Keratinocyte (primary cell): ENCODE results near the gene SLC12A1. TPM values are rescaled to one million over a fixed set of nuclear protein-coding genes. Genes with fewer than 3 reads are reported as not detected.

Experiments
- DNase-seq: peaks from one replicate; pipeline ENCODE4 v3.0.0-alpha.2; 2011; ENCODE audit warnings: low read depth, missing footprints, low spot score
- FAIRE-seq: peaks from 2 replicates; lab custom pipeline; 2011; peaks lifted over from hg19 to GRCh38; lab: Jason Lieb, UNC
- H2AFZ ChIP-seq: 2 replicates; pipeline ENCODE4 v1.6.0; 2012; ENCODE audit warnings: low read length, control low read depth, inconsistent platforms; ENCODE audit not compliant: control insufficient read depth
- H3K27ac ChIP-seq: 2 replicates; pipeline ENCODE4 v1.5.1; 2011; ENCODE audit warnings: low read length; ENCODE audit not compliant: control insufficient read depth, insufficient read depth
- H3K27me3 ChIP-seq: 3 replicates; pipeline ENCODE4 v1.6.0; 2011; ENCODE audit warnings: low read length; ENCODE audit not compliant: control insufficient read depth, insufficient read depth; ENCODE audit errors: extremely low read depth
- H3K36me3 ChIP-seq, 2 experiments: 2 replicates in 1 of 2; 3 replicates in 1 of 2; pipeline ENCODE4 v1.5.1; 2011; ENCODE audit warnings: low read length in 2 of 2, mild to moderate bottlenecking in 1 of 2; ENCODE audit not compliant: control insufficient read depth in 2 of 2, insufficient read depth in 2 of 2; ENCODE audit errors: extremely low read depth in 1 of 2
- H3K4me1 ChIP-seq: 3 replicates; pipeline ENCODE4 v1.5.1; 2011; ENCODE audit warnings: low read length; ENCODE audit not compliant: control insufficient read depth, insufficient read depth; ENCODE audit errors: extremely low read depth
- H3K4me2 ChIP-seq: 3 replicates; pipeline ENCODE4 v1.6.0; 2011; ENCODE audit warnings: low read depth, low read length; ENCODE audit not compliant: control insufficient read depth, insufficient read depth; ENCODE audit errors: extremely low read depth
- H3K4me3 ChIP-seq, 3 experiments: fragments of 200-600 bp in 1 of 3; sonication (generic) in 1 of 3; 2 replicates in 2 of 3; 3 replicates in 1 of 3; pipeline ENCODE4 v1.5.1; 2011 to 2016; ENCODE audit warnings: low read length in 3 of 3, mild to moderate bottlenecking in 3 of 3, control low read depth in 2 of 3, inconsistent platforms in 1 of 3, low read depth in 1 of 3, mixed read lengths in 1 of 3, mixed run types in 1 of 3, moderate library complexity in 1 of 3; ENCODE audit not compliant: control insufficient read depth in 2 of 3, insufficient read depth in 2 of 3; ENCODE audit errors: extremely low read depth in 1 of 3
- H3K79me2 ChIP-seq: 2 replicates; pipeline ENCODE4 v1.6.0; 2012; ENCODE audit warnings: low read length; ENCODE audit not compliant: control insufficient read depth, insufficient read depth
- H3K9ac ChIP-seq: 3 replicates; pipeline ENCODE4 v1.6.0; 2011; ENCODE audit warnings: low read length; ENCODE audit not compliant: control insufficient read depth, insufficient read depth; ENCODE audit errors: extremely low read depth
- H3K9me1 ChIP-seq: 3 replicates; pipeline ENCODE4 v1.6.0; 2011; ENCODE audit warnings: low read length; ENCODE audit not compliant: control insufficient read depth, insufficient read depth; ENCODE audit errors: extremely low read depth
- H3K9me3 ChIP-seq: 2 replicates; pipeline ENCODE4 v1.5.1; 2012; ENCODE audit warnings: low read depth, low read length; ENCODE audit not compliant: control insufficient read depth
- H4K20me1 ChIP-seq: 3 replicates; pipeline ENCODE4 v1.6.0; 2011; ENCODE audit warnings: low read length; ENCODE audit not compliant: control insufficient read depth, insufficient read depth; ENCODE audit errors: extremely low read depth
- EZH2 ChIP-seq: IDR thresholded peaks from one replicate; pipeline ENCODE4 v1.6.1; 2012; ENCODE audit warnings: inconsistent platforms, mild to moderate bottlenecking, low read length, moderate library complexity
- dilution Hi-C: fragments of 300-500 bp; cut with MboI; formaldehyde crosslinking; loops from one replicate; pipeline ENCODE4 v1.7.0; 2020; ENCODE audit warnings: low sequenced_read_pairs; ENCODE audit not compliant: extremely low pct_ligation_motif_present
- polyA plus RNA-seq, 5 experiments: library from polyadenylated mRNA; depleted of rRNA in 3 of 5; stranded (reverse) in 3 of 5; stranded (forward) in 1 of 5; unstranded in 1 of 5; fragments of >200 nt; gene quantifications; 1 replicate in 1 of 5; 2 replicates in 3 of 5; 3 replicates in 1 of 5; pipeline versions ENCODE4 v1.2.1 to v1.2.3, GENCODE V29; 2011 to 2012; ENCODE audit warnings: missing spikeins in 2 of 5, low read depth in 1 of 5, low replicate concordance in 1 of 5
- TF ChIP-seq, protein P1 (sequence below), 3 experiments: IDR thresholded peaks in 1 of 3; conservative IDR thresholded peaks in 1 of 3; optimal IDR thresholded peaks in 1 of 3; 2 replicates in 2 of 3; 3 replicates in 1 of 3; pipeline versions ENCODE3 to v1.5.1; 2011; ENCODE audit warnings: low read length in 3 of 3, mild to moderate bottlenecking in 3 of 3, moderate library complexity in 2 of 3, control low read depth in 1 of 3, inconsistent platforms in 1 of 3; ENCODE audit not compliant: insufficient read depth in 2 of 3; ENCODE audit errors: extremely low read depth in 1 of 3

The SLC12A1 gene
- polyA plus RNA-seq, 1 donor (not counting 4 experiments of a cell fraction or from before 2014, with no cell fraction given) = not detected

DNA sequence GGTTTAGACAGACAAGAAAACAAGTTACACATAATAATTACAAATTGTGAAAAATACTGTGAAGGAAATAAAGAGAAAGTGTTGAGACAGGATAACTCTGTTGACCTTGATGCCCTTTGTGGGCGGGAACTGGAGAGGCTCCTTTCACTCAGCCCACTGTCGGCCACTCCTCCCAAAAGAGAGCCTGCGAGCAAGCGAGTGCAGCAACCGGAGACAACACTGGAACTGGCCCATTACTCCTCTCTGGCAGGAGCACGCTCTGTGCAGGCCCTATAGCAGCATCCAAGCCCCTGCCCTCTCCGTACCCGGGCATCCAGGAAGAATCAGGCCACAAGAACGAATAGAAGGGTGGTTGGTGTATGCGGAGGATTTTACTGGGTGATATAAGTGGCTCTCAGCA, 108.9 kb downstream of the SLC12A1 start:
- Histone ChIP-seq H3K79me2 (no peaks in the 10 kb centered on the region), H3K36me3 (no peaks in the 10 kb centered on the region), H3K9me3 (no peaks in the 10 kb centered on the region), H3K4me1 (no peaks in the 10 kb centered on the region), H3K27ac (no peak overlapping the region), H3K4me2 (no peak overlapping the region), H2AFZ (no peak overlapping the region), H4K20me1 (no peaks in the 10 kb centered on the region), H3K27me3 (no peaks in the 10 kb centered on the region), H3K4me3 (no peak overlapping the region), H3K9me1 (no peaks in the 10 kb centered on the region), H3K9ac (no peak overlapping the region)
- DNase-seq (no peak), FAIRE-seq (no peak)
- dilution Hi-C loops = no loop called here
- TF ChIP-seq, protein P1, sequence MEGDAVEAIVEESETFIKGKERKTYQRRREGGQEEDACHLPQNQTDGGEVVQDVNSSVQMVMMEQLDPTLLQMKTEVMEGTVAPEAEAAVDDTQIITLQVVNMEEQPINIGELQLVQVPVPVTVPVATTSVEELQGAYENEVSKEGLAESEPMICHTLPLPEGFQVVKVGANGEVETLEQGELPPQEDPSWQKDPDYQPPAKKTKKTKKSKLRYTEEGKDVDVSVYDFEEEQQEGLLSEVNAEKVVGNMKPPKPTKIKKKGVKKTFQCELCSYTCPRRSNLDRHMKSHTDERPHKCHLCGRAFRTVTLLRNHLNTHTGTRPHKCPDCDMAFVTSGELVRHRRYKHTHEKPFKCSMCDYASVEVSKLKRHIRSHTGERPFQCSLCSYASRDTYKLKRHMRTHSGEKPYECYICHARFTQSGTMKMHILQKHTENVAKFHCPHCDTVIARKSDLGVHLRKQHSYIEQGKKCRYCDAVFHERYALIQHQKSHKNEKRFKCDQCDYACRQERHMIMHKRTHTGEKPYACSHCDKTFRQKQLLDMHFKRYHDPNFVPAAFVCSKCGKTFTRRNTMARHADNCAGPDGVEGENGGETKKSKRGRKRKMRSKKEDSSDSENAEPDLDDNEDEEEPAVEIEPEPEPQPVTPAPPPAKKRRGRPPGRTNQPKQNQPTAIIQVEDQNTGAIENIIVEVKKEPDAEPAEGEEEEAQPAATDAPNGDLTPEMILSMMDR (optimal IDR thresholded peaks at IDR 0.05 in 1 of 3, IDR thresholded peaks at IDR 0.05 in 1 of 3, conservative IDR thresholded peaks at IDR 0.05 in 1 of 3; ENCODE audit: extremely low read depth in 1 of 3, insufficient read depth in 2 of 3, low read length in 3 of 3) = no peak
- no peak for TF ChIP-seq EZH2

DNA sequence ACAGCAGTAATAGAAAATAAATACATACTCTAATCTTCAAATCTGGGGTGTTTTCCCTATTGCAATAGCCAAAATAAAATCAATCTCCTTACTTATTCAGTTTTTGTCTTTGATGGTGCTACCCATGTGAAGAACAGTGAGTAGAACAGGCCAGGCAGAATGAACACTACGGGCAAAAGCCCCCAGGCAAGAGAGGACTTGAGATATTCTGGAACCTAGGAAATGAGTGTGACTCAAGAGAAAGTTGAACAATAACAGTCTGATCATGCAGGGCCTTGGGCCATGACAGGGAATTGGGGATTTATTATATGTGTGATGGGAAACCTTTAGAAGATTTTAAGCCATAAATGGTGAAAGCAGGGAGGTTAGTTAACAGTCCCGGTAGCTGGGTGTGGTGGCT, 111.1 kb downstream of the SLC12A1 start:
- TF ChIP-seq, protein P1 (optimal IDR thresholded peaks at IDR 0.05 in 1 of 3, IDR thresholded peaks at IDR 0.05 in 1 of 3, conservative IDR thresholded peaks at IDR 0.05 in 1 of 3; ENCODE audit: extremely low read depth in 1 of 3, insufficient read depth in 2 of 3, low read length in 3 of 3) = no peak
- no peak for TF ChIP-seq EZH2
- no peak overlapping the region for H3K4me3 ChIP-seq
- no peak overlapping the region for H3K4me2 ChIP-seq
- H3K79me2 ChIP-seq = no peaks in the 10 kb centered on the region
- DNase-seq (no peak), FAIRE-seq (no peak)
- no peaks in the 10 kb centered on the region for H3K9me3 ChIP-seq
- no peak overlapping the region for H3K27ac ChIP-seq
- H3K36me3 ChIP-seq = no peaks in the 10 kb centered on the region
- no peaks in the 10 kb centered on the region for H4K20me1 ChIP-seq
- H3K9ac ChIP-seq = no peak overlapping the region
- H3K27me3 ChIP-seq = no peaks in the 10 kb centered on the region
- no peak overlapping the region for H2AFZ ChIP-seq
- dilution Hi-C loops = no loop called here
- no peaks in the 10 kb centered on the region for H3K4me1 ChIP-seq
- no peaks in the 10 kb centered on the region for H3K9me1 ChIP-seq
